ENCODE results near the gene PTH1R. TPM values are rescaled to one million over a fixed set of nuclear protein-coding genes. Genes with fewer than 3 reads are reported as not detected.

The PTH1R gene
- total RNA-seq, 1 experiment from 2014 or later: 1.0 TPM

DNA sequence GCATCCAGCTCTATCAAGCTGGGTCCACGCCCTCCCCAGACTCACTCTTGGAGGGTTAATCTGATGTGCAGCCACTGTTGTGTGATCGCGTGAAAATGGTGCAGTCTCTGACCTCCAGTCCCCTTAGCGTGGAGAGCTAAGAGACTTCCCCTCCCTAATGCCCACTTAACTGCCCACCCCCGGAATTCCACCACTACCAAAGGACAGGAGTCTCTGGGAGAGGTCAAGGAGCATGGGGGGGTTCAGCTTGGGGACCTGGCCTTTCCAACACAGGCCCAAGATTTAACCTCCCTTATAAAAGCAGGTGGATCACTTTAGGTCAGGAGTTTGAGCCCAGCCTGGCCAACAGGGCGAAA is 50.2 kb downstream of the PTH1R start:
- H3K9ac ChIP-seq (ENCODE audit: extremely low read depth, insufficient read length, low read length): no peak overlapping the region
- H3T11ph ChIP-seq (ENCODE audit: low read length): no peak overlapping the region
- H3K9me3 ChIP-seq (ENCODE audit: control insufficient read depth, low read depth, low read length): no peaks in the 10 kb centered on the region
- H4K8ac ChIP-seq (replicated peaks; ENCODE audit: insufficient read length, low read depth, low read length): no peak overlapping the region
- no peaks in the 10 kb centered on the region for H3K27me3 ChIP-seq (ENCODE audit: insufficient read depth, low read length)
- no peaks in the 10 kb centered on the region for H4K20me1 ChIP-seq (ENCODE audit: control insufficient read depth, insufficient read depth, insufficient read length)
- H2BK5ac ChIP-seq (ENCODE audit: insufficient read length, low read length): no peak overlapping the region
- no peak overlapping the region for H3K56ac ChIP-seq (ENCODE audit: insufficient read length, low read depth, low read length)
- no peak for DNase-seq
- peaks cover 19 to 20% of the 10 kb centered on the region in 2 experiments for H3K4me1 Mint-ChIP-seq
- no peak overlapping the region for H3K18ac ChIP-seq (ENCODE audit: insufficient read length, low read depth, low read length)
- 0 out of 2 replicates have a peak, but pooled peaks cover 2% of the 10 kb centered on the region for H3K4me1 ChIP-seq (ENCODE audit: insufficient read depth, low read length)
- no peak overlapping the region for H2BK15ac ChIP-seq (ENCODE audit: low read depth, low read length)
- H3K4ac ChIP-seq (ENCODE audit: low read depth, low read length): no peak overlapping the region
- H3K27me3 Mint-ChIP-seq (ENCODE audit: low read depth): no peaks in the 10 kb centered on the region; the same call in 1 of the 2 replicates
- no peak overlapping the region for H2BK12ac ChIP-seq (ENCODE audit: insufficient read length, low read depth, low read length)
- no peak overlapping the region for H2AFZ ChIP-seq (ENCODE audit: low read length)
- no peak overlapping the region; a peak in 1 of 7 replicates for H3K27ac Mint-ChIP-seq
- H3K79me2 ChIP-seq (ENCODE audit: insufficient read depth, low read length): no peaks in the 10 kb centered on the region; the same call in 1 of the 2 replicates
- H4K5ac ChIP-seq (ENCODE audit: insufficient read length, low read depth, low read length): no peak overlapping the region
- no peak overlapping the region for H4K91ac ChIP-seq (ENCODE audit: insufficient read length, low read depth, low read length)
- no peak overlapping the region for H2AK5ac ChIP-seq (ENCODE audit: insufficient read length, low read length)
- no peak overlapping the region for H3K27ac ChIP-seq (ENCODE audit: insufficient read length, low read depth, low read length)
- no CpG with 5 or more reads among the region's 6 CpGs for WGBS (ENCODE audit: extremely low coverage, insufficient read length, low lambda C conversion rate)
- H3K23ac ChIP-seq (ENCODE audit: insufficient read length, low read depth, low read length): no peak overlapping the region
- TF ChIP-seq, protein P1, sequence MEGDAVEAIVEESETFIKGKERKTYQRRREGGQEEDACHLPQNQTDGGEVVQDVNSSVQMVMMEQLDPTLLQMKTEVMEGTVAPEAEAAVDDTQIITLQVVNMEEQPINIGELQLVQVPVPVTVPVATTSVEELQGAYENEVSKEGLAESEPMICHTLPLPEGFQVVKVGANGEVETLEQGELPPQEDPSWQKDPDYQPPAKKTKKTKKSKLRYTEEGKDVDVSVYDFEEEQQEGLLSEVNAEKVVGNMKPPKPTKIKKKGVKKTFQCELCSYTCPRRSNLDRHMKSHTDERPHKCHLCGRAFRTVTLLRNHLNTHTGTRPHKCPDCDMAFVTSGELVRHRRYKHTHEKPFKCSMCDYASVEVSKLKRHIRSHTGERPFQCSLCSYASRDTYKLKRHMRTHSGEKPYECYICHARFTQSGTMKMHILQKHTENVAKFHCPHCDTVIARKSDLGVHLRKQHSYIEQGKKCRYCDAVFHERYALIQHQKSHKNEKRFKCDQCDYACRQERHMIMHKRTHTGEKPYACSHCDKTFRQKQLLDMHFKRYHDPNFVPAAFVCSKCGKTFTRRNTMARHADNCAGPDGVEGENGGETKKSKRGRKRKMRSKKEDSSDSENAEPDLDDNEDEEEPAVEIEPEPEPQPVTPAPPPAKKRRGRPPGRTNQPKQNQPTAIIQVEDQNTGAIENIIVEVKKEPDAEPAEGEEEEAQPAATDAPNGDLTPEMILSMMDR (conservative IDR thresholded peaks at IDR 0.05): no peak
- no peak overlapping the region for H3K14ac ChIP-seq (ENCODE audit: insufficient read depth, low read length)
- no peaks in the 10 kb centered on the region for H3K79me1 ChIP-seq (ENCODE audit: insufficient read depth, low read depth, low read length, poor library complexity, severe bottlenecking)
- no peak overlapping the region for H3K4me3 Mint-ChIP-seq
- H3K36me3 Mint-ChIP-seq (ENCODE audit: insufficient read depth in 1 of 3, low read depth in 3 of 3): peaks cover 9 to 48% (median 41%) of the 10 kb centered on the region in 3 experiments
- H2BK120ac ChIP-seq (ENCODE audit: low read depth, low read length, poor library complexity, severe bottlenecking): no peak overlapping the region
- H2BK20ac ChIP-seq (ENCODE audit: low read depth, low read length, poor library complexity, severe bottlenecking): no peak overlapping the region
- no peaks in the 10 kb centered on the region for H3K23me2 ChIP-seq (ENCODE audit: insufficient read length, low read depth, low read length, poor library complexity, severe bottlenecking)
- H3K9me3 Mint-ChIP-seq: no peaks in the 10 kb centered on the region
- no peak overlapping the region for H3K4me2 ChIP-seq (ENCODE audit: insufficient read depth, insufficient read length, low read length)

Data from H9 (cell line).